Esophagus muscularis mucosa (tissue), 3 donors: ENCODE results near the gene IGHMBP2.

Source experiments
- POLR2A ChIP-seq: fragments of 450-650 bp; IDR thresholded peaks from one replicate; pipeline ENCODE4 v1.6.1; 2017; ENCODE audit warnings: antibody characterized with exemption, moderate library complexity, mild to moderate bottlenecking, low read depth
- POLR2AphosphoS5 ChIP-seq, 2 donors: sonication (generic); formaldehyde crosslinking; IDR thresholded peaks; one replicate each; pipeline ENCODE4 v1.6.1; 2017; ENCODE audit warnings: antibody characterized with exemption in 2 of 2
- TF ChIP-seq, protein P1 (sequence below), 3 experiments: fragments of 200-600 bp in 2 of 3; fragments of 450-650 bp in 1 of 3; sonication (generic) in 2 of 3; IDR thresholded peaks; one replicate each; pipeline ENCODE4 v1.5.1; 2017 to 2019; ENCODE audit warnings: antibody characterized with exemption in 3 of 3, mild to moderate bottlenecking in 2 of 3, moderate library complexity in 1 of 3

DNA sequence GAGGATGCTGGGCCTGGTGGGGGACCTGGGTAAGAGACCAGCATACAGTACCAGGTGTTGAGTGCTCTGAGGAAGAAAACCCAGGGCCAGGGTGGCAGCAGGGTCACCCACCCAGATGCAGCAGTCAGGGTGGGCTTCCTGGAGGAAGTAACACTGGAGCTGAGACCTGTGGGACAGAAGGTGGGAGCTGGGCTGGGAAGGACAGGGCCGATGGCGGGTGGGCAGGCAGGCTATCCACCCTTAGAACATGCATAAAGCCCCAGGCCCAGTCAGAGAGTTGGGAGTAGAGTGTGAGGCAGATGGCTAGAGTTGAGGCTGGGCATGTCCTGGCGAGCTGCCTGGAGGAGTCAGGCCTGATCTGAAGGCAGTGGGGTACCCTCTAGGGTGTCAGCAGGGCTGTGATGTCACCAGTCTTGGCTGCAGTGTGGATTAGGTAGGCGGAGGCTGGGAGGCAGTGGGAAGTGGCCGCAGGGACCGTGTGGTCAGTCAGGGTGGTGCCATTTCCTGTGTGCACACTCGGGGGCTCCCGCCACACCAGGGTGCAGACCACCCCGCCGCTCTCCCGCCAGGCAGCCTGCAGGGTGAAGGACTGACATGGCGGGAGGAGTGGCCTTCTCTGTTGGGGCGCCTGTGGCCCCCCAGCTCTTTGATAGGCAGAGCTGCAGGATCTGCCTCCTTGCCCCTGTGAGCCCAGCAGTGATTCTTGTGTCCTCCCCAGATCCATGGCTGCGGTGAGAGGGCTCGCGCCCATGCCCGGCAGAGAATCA, 35.3 kb downstream of the IGHMBP2 start:
- TF ChIP-seq, protein P1, sequence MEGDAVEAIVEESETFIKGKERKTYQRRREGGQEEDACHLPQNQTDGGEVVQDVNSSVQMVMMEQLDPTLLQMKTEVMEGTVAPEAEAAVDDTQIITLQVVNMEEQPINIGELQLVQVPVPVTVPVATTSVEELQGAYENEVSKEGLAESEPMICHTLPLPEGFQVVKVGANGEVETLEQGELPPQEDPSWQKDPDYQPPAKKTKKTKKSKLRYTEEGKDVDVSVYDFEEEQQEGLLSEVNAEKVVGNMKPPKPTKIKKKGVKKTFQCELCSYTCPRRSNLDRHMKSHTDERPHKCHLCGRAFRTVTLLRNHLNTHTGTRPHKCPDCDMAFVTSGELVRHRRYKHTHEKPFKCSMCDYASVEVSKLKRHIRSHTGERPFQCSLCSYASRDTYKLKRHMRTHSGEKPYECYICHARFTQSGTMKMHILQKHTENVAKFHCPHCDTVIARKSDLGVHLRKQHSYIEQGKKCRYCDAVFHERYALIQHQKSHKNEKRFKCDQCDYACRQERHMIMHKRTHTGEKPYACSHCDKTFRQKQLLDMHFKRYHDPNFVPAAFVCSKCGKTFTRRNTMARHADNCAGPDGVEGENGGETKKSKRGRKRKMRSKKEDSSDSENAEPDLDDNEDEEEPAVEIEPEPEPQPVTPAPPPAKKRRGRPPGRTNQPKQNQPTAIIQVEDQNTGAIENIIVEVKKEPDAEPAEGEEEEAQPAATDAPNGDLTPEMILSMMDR (IDR thresholded peaks at IDR 0.05) = no peak
- TF ChIP-seq POLR2AphosphoS5 (IDR thresholded peaks at IDR 0.05) (no peak), POLR2A (no peak)
